ENCODE measurements around the gene EPN2.
A peak's percentile ranks its signal among the peaks of the same experiment; 100 is the strongest.
"Not testable (repeated sequence)": the region's sequence is repeated elsewhere in the genome, so short reads cannot be mapped to it uniquely, and the experiment has no call there.

The EPN2 gene

GRCh38 chr17:19237139-19237388, at the start of gene EPN2:
TSS of gene EPN2 (plus strand) at chr17:19237366. CDS start at chr17:19283120, 45,754 bp downstream.
- peak; percentile 20 to 40 for DNase-seq (ENCODE audit: low read depth in 2 of 2)

GRCh38 chr17:19187883-19188869, 49.0 kb upstream of the EPN2 start:
- not testable (repeated sequence) for DNase-seq (ENCODE audit: low read depth in 2 of 2)

- not testable (repeated sequence) for DNase-seq (ENCODE audit: low read depth in 2 of 2)
Observed at GRCh38 chr17:19188870-19189708, 48.1 kb upstream of the EPN2 start.

- not testable (repeated sequence) for DNase-seq (ENCODE audit: low read depth in 2 of 2)
Observed at GRCh38 chr17:19189781-19190405, 47.3 kb upstream of the EPN2 start.

GRCh38 chr17:19196382-19197204, 40.6 kb upstream of the EPN2 start:
- DNase-seq (ENCODE audit: low read depth in 2 of 2): not testable (repeated sequence)

GRCh38 chr17:19202448-19202847, 34.7 kb upstream of the EPN2 start:
- DNase-seq (ENCODE audit: low read depth in 2 of 2): not testable (repeated sequence)

- DNase-seq (ENCODE audit: low read depth in 2 of 2): not testable (repeated sequence)
Observed at GRCh38 chr17:19203429-19203828, 33.7 kb upstream of the EPN2 start.

GRCh38 chr17:19215074-19215860, 21.9 kb upstream of the EPN2 start:
- DNase-seq (ENCODE audit: low read depth in 2 of 2): not testable (repeated sequence)

GRCh38 chr17:19216148-19216926, 20.8 kb upstream of the EPN2 start:
- DNase-seq (ENCODE audit: low read depth in 2 of 2): not testable (repeated sequence)

GRCh38 chr17:19218914-19219313, 18.3 kb upstream of the EPN2 start:
- not testable (repeated sequence) for DNase-seq (ENCODE audit: low read depth in 2 of 2)

GRCh38 chr17:19219384-19219783, 17.8 kb upstream of the EPN2 start:
- DNase-seq (ENCODE audit: low read depth in 2 of 2): not testable (repeated sequence)

- DNase-seq (ENCODE audit: low read depth in 2 of 2): not testable (repeated sequence)
Observed at GRCh38 chr17:19220195-19220594, 17.0 kb upstream of the EPN2 start.

- DNase-seq (ENCODE audit: low read depth in 2 of 2): not testable (repeated sequence)
Observed at GRCh38 chr17:19226610-19227588, 10.3 kb upstream of the EPN2 start.

GRCh38 chr17:19234676-19235075, 2.5 kb upstream of the EPN2 start:
- DNase-seq (ENCODE audit: low read depth in 2 of 2): not testable (repeated sequence)

GRCh38 chr17:19236351-19237138, 621 bp upstream of the EPN2 start:
- DNase-seq (ENCODE audit: low read depth in 2 of 2): not testable (repeated sequence)

- no peak for DNase-seq (ENCODE audit: low read depth in 2 of 2)
Observed at GRCh38 chr17:19237389-19238166, 412 bp downstream of the EPN2 start.

GRCh38 chr17:19238167-19238505, 970 bp downstream of the EPN2 start:
- no peak for DNase-seq (ENCODE audit: low read depth in 2 of 2)
